Fibroblast of pulmonary artery (primary cell): Measurements from ENCODE around the gene CHRNA4.
"Not testable (repeated sequence)": the region's sequence is repeated elsewhere in the genome, so short reads cannot be mapped to it uniquely, and the experiment has no call there.

Experiments used
- DNase-seq: peaks from one replicate; pipeline ENCODE4 v3.0.0-alpha.2; 2010; ENCODE audit warnings: low read depth
- H3K4me3 ChIP-seq: replicated peaks from 2 replicates; pipeline ENCODE4 v1.5.1; 2011; ENCODE audit warnings: low read depth, mild to moderate bottlenecking, control low read depth, low read length, moderate library complexity
- CTCF ChIP-seq: IDR thresholded peaks from 2 replicates; pipeline ENCODE4 v1.5.1; 2011; ENCODE audit warnings: mild to moderate bottlenecking, control low read depth, low read length, inconsistent platforms; ENCODE audit errors: missing control alignments

The CHRNA4 gene

GRCh38 chr20:63310265-63310991, 50.7 kb downstream of the CHRNA4 start:
- H3K4me3 ChIP-seq: no peak overlapping the region
- no peak for DNase-seq
- no peak for TF ChIP-seq CTCF

- TF ChIP-seq CTCF: peak; percentile 82
- DNase-seq: peak; percentile 42
- no peak overlapping the region for H3K4me3 ChIP-seq
Observed at GRCh38 chr20:63309261-63310071, 51.7 kb downstream of the CHRNA4 start.

- DNase-seq: no peak
- no peak for TF ChIP-seq CTCF
- no peak overlapping the region for H3K4me3 ChIP-seq
Observed at GRCh38 chr20:63308218-63308911, 52.8 kb downstream of the CHRNA4 start.

- H3K4me3 ChIP-seq: no peak overlapping the region
- no peak for DNase-seq
- TF ChIP-seq CTCF: no peak
Observed at GRCh38 chr20:63307538-63308217, 53.5 kb downstream of the CHRNA4 start.

GRCh38 chr20:63306673-63307537, 54.2 kb downstream of the CHRNA4 start:
- TF ChIP-seq CTCF: no peak
- DNase-seq: no peak
- no peak overlapping the region for H3K4me3 ChIP-seq

- not testable (repeated sequence) for DNase-seq, H3K4me3 ChIP-seq
Observed at GRCh38 chr20:63305933-63306672, 55.0 kb downstream of the CHRNA4 start.
